ENCODE results near the gene MON2.
"Not testable (repeated sequence)": the region's sequence is repeated elsewhere in the genome, so short reads cannot be mapped to it uniquely, and the experiment has no call there.

The MON2 gene

GRCh38 chr12:62458626-62459025, 8.0 kb upstream of the MON2 start:
- Histone ChIP-seq H3K9me3 (no peaks in the 10 kb centered on the region; the same call in 1 of the 2 replicates), H3K27me3 (ENCODE audit: low read depth) (no peaks in the 10 kb centered on the region), H3K4me3 (no peak overlapping the region), H3K4me1 (no peaks in the 10 kb centered on the region), H3K36me3 (replicated peaks) (no peaks in the 10 kb centered on the region)
- in situ Hi-C loops (cut with MboI; ENCODE audit: low sequenced_read_pairs), result no loop called here
- DNase-seq (ENCODE audit: low spot score in 2 of 2), result no peak

- Histone ChIP-seq H3K4me1 (no peaks in the 10 kb centered on the region), H3K27me3 (ENCODE audit: low read depth) (no peaks in the 10 kb centered on the region), H3K9me3 (peaks cover 5% of the 10 kb centered on the region), H3K4me3 (no peak overlapping the region), H3K36me3 (replicated peaks) (no peaks in the 10 kb centered on the region)
- in situ Hi-C loops (cut with MboI; ENCODE audit: low sequenced_read_pairs), result no loop called here
- no peak for DNase-seq (ENCODE audit: low spot score in 2 of 2)
Observed at GRCh38 chr12:62459976-62460375, 6.7 kb upstream of the MON2 start.

GRCh38 chr12:62461171-62461837, 5.3 kb upstream of the MON2 start:
- H3K4me3 ChIP-seq; H3K27me3 ChIP-seq (ENCODE audit: low read depth); DNase-seq (ENCODE audit: low spot score in 2 of 2); in situ Hi-C loops (cut with MboI; ENCODE audit: low sequenced_read_pairs); H3K36me3 ChIP-seq (replicated peaks); H3K4me1 ChIP-seq; H3K9me3 ChIP-seq: not testable (repeated sequence)

GRCh38 chr12:62463252-62463651, 3.4 kb upstream of the MON2 start:
- in situ Hi-C loops (cut with MboI; ENCODE audit: low sequenced_read_pairs), result not testable (repeated sequence)

GRCh38 chr12:62466018-62466593, 520 bp upstream of the MON2 start:
- in situ Hi-C loops (cut with MboI; ENCODE audit: low sequenced_read_pairs), result no loop called here

More at GRCh38 chr12:62463252-62463651, 3.4 kb upstream of the MON2 start:
- not testable (repeated sequence) for H3K4me3 ChIP-seq; H3K9me3 ChIP-seq; H3K4me1 ChIP-seq; H3K27me3 ChIP-seq (ENCODE audit: low read depth); H3K36me3 ChIP-seq (replicated peaks); DNase-seq (ENCODE audit: low spot score in 2 of 2)

DNA sequence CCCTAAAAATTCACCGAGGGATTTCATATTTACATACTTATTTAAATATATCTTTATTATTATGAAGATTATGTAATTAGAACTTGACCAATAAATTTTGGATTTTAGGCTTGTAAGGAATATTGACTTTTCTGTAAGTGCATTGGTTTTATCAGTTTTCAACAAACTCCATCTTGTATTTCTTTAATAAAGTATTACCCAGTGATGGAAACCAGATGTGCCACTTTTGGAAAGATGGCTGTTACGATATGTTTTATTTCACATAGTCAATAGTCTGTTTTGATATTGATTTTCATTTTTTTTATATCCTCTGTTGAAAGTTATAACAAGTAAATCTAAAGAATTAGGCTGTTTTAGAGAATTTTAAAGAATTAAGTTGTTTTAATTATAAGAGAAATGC, 1.8 kb downstream of the MON2 start:
- no peak for DNase-seq (ENCODE audit: low spot score in 2 of 2)
- Histone ChIP-seq H3K9me3 (peaks cover 5% of the 10 kb centered on the region; the same call in 1 of the 2 replicates), H3K36me3 (replicated peaks) (peaks cover 4% of the 10 kb centered on the region), H3K4me3 (peak overlapping the region; percentile 98), H3K27me3 (ENCODE audit: low read depth) (no peaks in the 10 kb centered on the region), H3K4me1 (peaks cover 4% of the 10 kb centered on the region; the same call in 1 of the 2 replicates)
- in situ Hi-C loops (cut with MboI; ENCODE audit: low sequenced_read_pairs), result no loop called here

More at GRCh38 chr12:62466018-62466593, 520 bp upstream of the MON2 start:
- peaks cover 4% of the 10 kb centered on the region for H3K36me3 ChIP-seq (replicated peaks)
- peaks cover 4% of the 10 kb centered on the region; the same call in 1 of the 2 replicates for H3K4me1 ChIP-seq
- peaks cover 5% of the 10 kb centered on the region; the same call in 1 of the 2 replicates for H3K9me3 ChIP-seq
- H3K27me3 ChIP-seq (ENCODE audit: low read depth), result no peaks in the 10 kb centered on the region
- H3K4me3 ChIP-seq, result peak overlapping the region; percentile 98
- DNase-seq (ENCODE audit: low spot score in 2 of 2), result peak; percentile 20 to 44

- peaks cover 4% of the 10 kb centered on the region for H3K36me3 ChIP-seq (replicated peaks)
Observed at GRCh38 chr12:62468935-62469334, 2.3 kb downstream of the MON2 start.

DNA sequence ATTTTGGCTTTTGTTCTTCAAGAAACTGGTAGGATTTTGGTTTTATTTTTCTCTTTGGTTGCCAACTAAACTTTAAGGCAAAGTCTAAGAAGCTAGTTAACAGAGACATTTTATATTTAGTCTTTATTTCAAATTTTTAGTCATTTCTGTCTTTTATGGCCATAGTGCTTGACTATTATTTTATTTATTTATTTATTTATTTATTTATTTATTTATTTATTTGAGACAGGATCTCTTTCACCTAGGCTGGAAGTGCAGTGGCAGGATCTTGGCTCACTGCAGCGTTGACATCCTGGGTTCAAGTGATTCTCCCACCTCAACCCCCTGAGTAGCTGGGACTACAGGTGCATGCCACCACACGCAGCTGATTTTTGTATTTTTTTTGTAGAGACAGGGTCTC, 3.1 kb downstream of the MON2 start:
- peaks cover 2% of the 10 kb centered on the region; the same call in 1 of the 2 replicates for H3K9me3 ChIP-seq
- H3K27me3 ChIP-seq (ENCODE audit: low read depth), result no peaks in the 10 kb centered on the region
- DNase-seq (ENCODE audit: low spot score in 2 of 2), result no peak
- peaks cover 4% of the 10 kb centered on the region; the same call in 1 of the 2 replicates for H3K4me1 ChIP-seq
- in situ Hi-C loops (cut with MboI; ENCODE audit: low sequenced_read_pairs), result no loop called here
- peaks cover 4% of the 10 kb centered on the region for H3K36me3 ChIP-seq (replicated peaks)
- peak overlapping the region; percentile 98; the same call in 1 of the 2 replicates for H3K4me3 ChIP-seq

More at GRCh38 chr12:62468935-62469334, 2.3 kb downstream of the MON2 start:
- peak in 1 of 2 experiments; percentile 17 for DNase-seq (ENCODE audit: low spot score in 2 of 2)
- peaks cover 4% of the 10 kb centered on the region; the same call in 1 of the 2 replicates for H3K4me1 ChIP-seq
- no peaks in the 10 kb centered on the region for H3K27me3 ChIP-seq (ENCODE audit: low read depth)
- peak overlapping the region; percentile 98 for H3K4me3 ChIP-seq
- in situ Hi-C loops (cut with MboI; ENCODE audit: low sequenced_read_pairs), result no loop called here
- peaks cover 5% of the 10 kb centered on the region; the same call in 1 of the 2 replicates for H3K9me3 ChIP-seq

DNA sequence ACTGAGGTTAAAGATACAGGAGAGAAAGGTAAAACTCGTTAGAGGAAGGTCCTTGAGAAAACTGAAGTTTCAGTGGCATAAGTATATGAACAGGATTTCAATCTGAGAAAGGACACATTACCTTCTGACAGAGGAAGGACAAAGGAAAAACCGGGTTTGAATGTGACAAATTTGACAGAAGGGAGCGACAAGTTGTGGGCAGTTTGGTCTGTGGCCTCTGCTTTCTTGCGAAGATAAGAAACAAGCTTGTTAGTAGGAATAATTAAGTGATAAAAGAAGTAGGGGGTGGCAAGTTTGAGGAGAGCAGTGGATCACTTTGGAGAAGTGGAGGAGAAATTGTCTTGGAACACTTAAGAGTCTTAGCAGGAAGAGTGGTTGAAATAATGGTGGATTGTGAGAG, 5.1 kb downstream of the MON2 start:
- Histone ChIP-seq H3K9me3 (no peaks in the 10 kb centered on the region), H3K4me1 (peaks cover 4% of the 10 kb centered on the region; the same call in 1 of the 2 replicates), H3K4me3 (no peak overlapping the region), H3K36me3 (replicated peaks) (peaks cover 4% of the 10 kb centered on the region), H3K27me3 (ENCODE audit: low read depth) (no peaks in the 10 kb centered on the region)
- in situ Hi-C loops (cut with MboI; ENCODE audit: low sequenced_read_pairs), result no loop called here
- no peak for DNase-seq (ENCODE audit: low spot score in 2 of 2)

GRCh38 chr12:62472472-62472871, 5.8 kb downstream of the MON2 start:
- Histone ChIP-seq H3K9me3 (no peaks in the 10 kb centered on the region), H3K27me3 (ENCODE audit: low read depth) (no peaks in the 10 kb centered on the region), H3K4me3 (no peak overlapping the region), H3K4me1 (peaks cover 4% of the 10 kb centered on the region; the same call in 1 of the 2 replicates), H3K36me3 (replicated peaks) (peaks cover 4% of the 10 kb centered on the region)
- in situ Hi-C loops (cut with MboI; ENCODE audit: low sequenced_read_pairs), result no loop called here
- DNase-seq (ENCODE audit: low spot score in 2 of 2), result no peak

- in situ Hi-C loops (cut with MboI; ENCODE audit: low sequenced_read_pairs), result no loop called here
- Histone ChIP-seq H3K4me1 (no peaks in the 10 kb centered on the region), H3K27me3 (ENCODE audit: low read depth) (no peaks in the 10 kb centered on the region), H3K36me3 (replicated peaks) (no peaks in the 10 kb centered on the region), H3K4me3 (no peak overlapping the region), H3K9me3 (no peaks in the 10 kb centered on the region)
- DNase-seq (ENCODE audit: low spot score in 2 of 2), result no peak
Observed at GRCh38 chr12:62481843-62482540, 15.4 kb downstream of the MON2 start.

DNA sequence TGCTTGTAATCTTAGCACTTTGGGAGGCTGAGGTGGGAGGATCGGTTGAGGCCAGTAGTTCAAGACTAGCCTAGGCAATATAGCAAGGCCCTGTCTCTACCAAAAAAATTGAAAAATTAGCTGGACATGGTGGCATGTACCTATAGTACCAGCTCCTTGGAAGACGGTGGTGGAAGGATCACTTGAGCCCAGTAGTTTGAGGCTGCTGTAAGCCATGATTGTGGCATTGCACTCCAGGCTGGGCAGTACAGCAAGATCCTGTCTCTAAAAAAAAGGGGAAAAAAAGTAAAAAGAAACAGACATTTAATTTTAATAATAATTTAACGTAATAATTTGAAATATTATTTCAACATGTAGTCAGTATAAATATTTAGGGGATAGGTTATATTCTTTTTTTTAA, 16.1 kb downstream of the MON2 start:
- no peak for DNase-seq (ENCODE audit: low spot score in 2 of 2)
- Histone ChIP-seq H3K4me3 (no peak overlapping the region), H3K4me1 (no peaks in the 10 kb centered on the region), H3K27me3 (ENCODE audit: low read depth) (no peaks in the 10 kb centered on the region), H3K9me3 (no peaks in the 10 kb centered on the region), H3K36me3 (replicated peaks) (no peaks in the 10 kb centered on the region)
- in situ Hi-C loops (cut with MboI; ENCODE audit: low sequenced_read_pairs), result no loop called here

- no peak overlapping the region for H3K4me3 ChIP-seq
- H3K27me3 ChIP-seq (ENCODE audit: low read depth), result no peaks in the 10 kb centered on the region
- H3K4me1 ChIP-seq, result no peaks in the 10 kb centered on the region
- no peaks in the 10 kb centered on the region for H3K36me3 ChIP-seq (replicated peaks)
- in situ Hi-C loops (cut with MboI; ENCODE audit: low sequenced_read_pairs), result no loop called here
- no peaks in the 10 kb centered on the region for H3K9me3 ChIP-seq
- no peak for DNase-seq (ENCODE audit: low spot score in 2 of 2)
Observed at GRCh38 chr12:62484233-62484632, 17.6 kb downstream of the MON2 start.

DNA sequence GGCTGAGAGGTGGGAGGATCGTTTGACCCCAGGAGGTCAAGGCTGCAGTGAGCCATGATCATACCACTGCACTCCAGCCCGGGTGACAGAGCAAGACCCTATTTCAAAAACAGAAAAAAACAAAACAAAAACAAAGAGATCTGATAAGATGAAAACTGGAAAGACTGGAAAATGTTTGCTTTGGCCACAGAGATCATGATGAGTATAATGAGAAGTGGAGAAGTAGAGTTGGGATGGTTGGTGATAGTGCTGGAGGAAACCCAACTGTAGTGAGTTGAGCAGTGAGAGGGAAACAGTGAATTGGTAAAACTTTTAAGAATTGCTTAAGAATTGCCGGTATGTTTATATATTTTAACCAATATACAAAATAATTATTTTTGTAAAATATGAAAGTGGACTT, 39.2 kb downstream of the MON2 start:
- DNase-seq (ENCODE audit: low spot score in 2 of 2), result no peak
- Histone ChIP-seq H3K27me3 (ENCODE audit: low read depth) (no peaks in the 10 kb centered on the region), H3K4me1 (no peaks in the 10 kb centered on the region), H3K9me3 (no peaks in the 10 kb centered on the region), H3K36me3 (replicated peaks) (peaks cover 13% of the 10 kb centered on the region), H3K4me3 (no peak overlapping the region)
- in situ Hi-C loops (cut with MboI; ENCODE audit: low sequenced_read_pairs), result no loop called here

Data from HAP-1 (cell line).